Measurements from ENCODE around the gene PHACTR1.
"Not testable (repeated sequence)": the region's sequence is repeated elsewhere in the genome, so short reads cannot be mapped to it uniquely, and the experiment has no call there.

The PHACTR1 gene

DNA sequence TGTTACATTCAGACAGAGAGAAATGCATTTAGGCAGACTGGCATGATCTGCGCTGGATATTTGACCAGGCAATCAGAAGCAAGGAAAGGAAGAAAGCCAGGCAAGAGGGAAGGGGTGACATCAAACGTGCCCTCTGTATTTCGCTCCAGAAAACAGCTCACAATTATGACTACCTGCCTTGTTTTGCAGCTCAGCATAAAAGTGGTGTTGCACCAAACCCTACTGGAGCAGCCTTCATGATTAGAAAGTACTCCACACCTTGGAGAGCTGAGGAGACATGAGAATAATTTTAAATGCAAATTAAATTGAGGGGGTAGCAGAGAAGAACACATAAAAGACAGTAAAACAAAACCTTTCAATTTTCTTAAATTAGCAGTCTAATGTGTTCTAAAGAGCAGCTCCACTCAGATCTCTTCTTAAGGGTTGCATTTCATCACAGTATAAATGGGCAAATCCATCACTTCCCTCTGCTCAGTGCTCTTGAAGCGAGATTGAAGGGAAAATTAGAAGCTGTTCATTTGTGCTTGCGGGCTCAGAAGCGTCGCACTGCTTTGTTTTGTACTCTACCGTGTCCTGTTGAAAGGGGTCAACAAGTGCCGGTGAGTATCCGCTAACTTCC is at the start of gene PHACTR1:
Gene PHACTR1 (plus strand): TSS at position 470 of the 619 bp plus-strand sequence.
- in situ Hi-C loops (cut with MboI; ENCODE audit: low sequenced_read_pairs): no loop called here

DNA sequence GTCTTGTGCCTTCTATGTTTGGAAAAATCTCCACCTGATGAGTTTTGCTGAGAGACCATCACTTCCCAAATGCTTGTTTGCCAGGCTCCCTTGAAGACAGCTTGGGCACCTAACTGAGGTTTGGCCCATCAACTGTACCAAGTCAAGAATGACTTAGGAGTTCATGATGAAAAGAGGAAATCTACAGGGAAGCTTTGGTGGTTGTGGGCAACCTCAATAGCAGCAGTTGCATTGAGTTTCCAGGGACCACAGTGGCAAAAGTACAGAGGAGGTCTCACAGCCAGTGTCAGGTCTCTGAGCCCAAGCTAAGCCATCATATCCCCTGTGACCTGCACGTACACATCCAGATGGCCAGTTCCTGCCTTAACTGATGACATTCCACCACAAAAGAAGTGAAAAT is 49.7 kb upstream of the PHACTR1 start:
- in situ Hi-C loops (cut with MboI; ENCODE audit: low sequenced_read_pairs): no loop called here

DNA sequence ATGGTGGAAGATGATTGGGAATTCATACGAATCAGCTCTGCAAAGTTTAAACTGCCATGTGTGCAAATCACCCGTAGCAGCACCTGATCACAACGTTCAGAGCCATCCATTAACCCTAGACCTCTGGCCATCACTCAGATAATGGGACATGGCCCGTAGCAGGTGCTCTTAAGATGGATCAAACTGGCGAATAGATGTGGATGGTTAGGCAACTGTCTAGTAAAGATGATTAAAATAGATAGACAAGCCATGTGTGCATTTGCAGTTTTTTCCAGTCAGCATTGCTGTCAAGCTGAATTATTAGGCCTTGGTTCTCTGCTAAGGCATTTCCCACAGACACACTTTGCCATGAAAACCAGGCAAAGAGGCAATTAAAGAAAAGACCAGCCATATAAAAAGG is 40.6 kb upstream of the PHACTR1 start:
- in situ Hi-C loops (cut with MboI; ENCODE audit: low sequenced_read_pairs): no loop called here

DNA sequence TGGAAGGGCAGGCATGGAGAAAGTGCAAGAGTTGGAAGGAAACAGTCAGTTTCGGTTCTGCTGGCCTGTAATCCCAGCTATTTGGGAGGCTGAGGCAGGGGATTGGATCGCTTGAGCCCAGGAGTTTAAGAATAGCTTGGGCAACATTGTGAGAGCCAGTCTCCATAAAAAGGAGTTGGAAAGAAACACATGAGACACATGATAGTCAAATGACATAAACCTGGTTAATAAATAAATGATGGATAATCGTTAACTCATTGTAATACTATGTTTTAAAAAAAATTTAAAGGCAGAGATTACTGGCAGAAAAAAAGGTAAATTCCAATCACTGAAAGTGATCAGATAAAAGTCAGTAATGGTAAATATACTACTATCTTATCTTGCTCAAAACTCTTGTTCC is 37.2 kb upstream of the PHACTR1 start:
- in situ Hi-C loops (cut with MboI; ENCODE audit: low sequenced_read_pairs): no loop called here

DNA sequence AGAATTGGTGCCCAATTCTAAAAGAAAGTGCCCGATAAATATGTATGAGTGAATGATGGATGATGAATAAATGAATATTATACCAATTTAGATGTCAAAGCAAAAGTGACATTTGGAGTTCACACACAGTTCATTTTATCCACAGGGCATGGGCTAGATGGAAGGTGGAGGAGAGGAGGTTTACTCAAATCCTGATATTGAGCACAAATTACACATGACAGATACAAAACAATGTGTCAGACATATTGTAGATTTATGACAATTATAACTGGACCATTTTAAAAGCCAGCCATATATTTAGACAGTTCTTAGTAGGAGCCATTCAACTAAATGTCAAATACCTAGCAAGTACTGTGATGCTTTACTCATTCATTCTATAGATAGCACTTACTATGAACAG is 23.4 kb upstream of the PHACTR1 start:
- in situ Hi-C loops (cut with MboI; ENCODE audit: low sequenced_read_pairs): no loop called here

DNA sequence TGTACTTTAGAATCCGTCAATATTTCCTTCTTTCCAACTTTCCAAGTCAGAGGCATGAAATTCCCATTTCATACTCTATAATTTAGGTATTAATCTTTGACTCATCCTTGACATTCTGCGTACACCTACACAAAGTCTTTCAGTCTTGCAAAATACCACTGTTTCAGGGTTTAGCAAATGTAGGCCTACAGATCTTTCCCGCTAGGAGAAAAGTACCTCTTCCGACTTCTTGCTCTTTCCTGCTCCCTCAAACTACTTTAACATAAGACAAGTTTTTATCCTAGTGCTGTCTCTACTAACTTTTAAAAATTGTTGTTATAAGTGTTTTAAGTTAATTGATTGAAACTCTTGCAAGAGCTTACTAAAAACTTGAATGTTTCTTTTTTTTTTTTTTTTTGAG is 18.3 kb upstream of the PHACTR1 start:
- in situ Hi-C loops (cut with MboI; ENCODE audit: low sequenced_read_pairs): no loop called here

DNA sequence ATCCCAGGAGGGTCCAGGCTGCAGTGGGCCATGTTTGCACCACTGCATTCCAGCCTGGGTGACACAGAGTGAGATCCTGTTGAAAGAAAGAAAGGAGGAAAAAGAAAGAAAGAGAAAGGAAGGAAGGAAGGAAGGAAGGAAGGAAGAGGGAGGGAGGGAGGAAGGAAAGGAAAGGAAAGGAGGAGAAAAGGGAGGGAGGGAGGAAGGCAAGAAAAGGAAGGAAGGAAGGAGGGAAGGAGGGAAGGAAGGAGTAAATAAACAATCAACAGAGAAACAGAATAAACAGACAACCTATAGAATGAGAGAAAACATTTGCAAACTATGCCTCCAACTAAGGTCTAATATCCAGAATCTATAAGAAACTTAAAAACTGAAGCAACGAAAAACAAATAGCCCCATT is 11.6 kb upstream of the PHACTR1 start:
- in situ Hi-C loops (cut with MboI; ENCODE audit: low sequenced_read_pairs): no loop called here

DNA sequence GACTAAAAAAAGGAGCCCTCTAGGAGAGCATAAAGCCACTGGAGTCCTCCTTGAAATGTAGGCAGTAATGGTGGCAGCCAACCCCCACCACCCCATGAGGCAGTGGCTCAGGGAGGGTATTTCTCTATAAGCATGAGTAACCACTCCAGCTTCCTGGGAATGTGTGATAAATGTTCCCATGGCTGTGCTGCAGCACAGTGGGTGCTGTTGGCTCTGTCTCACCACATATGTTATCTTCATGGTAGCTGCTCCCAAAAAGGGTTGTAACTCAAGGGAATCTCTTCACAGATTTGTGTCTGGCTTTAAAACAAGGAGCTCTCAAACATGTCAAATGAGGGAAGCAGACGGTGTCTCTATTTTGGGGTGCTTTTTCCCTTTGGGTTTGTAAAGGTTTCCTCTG is 7.5 kb upstream of the PHACTR1 start:
- in situ Hi-C loops (cut with MboI; ENCODE audit: low sequenced_read_pairs): no loop called here

DNA sequence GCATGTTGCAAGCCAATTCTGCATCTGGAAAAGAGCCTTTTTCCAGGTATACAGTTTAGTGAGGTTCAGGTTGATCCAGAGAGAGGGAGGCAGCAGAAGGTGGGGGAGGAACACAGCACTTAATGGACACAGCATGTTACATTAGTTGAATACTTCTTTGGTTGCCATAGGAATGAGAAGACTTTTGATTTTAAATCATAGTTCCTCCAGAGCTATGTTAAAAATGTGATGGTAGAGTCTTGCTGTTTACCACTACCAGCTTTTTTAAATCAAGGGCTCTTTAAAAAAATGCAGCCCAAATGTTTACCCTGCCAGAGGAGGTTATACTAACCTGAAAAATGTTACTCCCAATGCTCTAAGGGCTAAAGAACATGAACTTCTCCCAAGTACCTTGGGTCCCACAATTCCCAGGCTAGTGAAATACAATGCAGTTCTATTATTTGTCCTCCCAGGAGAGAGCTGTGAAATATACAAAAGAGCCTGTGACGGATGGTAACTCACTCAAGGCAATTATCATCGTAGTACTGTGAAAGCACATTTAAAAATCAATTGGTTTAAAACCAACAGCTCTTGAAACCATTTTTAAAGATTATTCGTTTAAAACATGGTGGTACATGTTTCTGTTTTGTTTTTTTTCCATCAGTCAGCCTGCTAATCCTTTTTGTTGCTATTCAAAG is 6.9 kb upstream of the PHACTR1 start:
- in situ Hi-C loops (cut with MboI; ENCODE audit: low sequenced_read_pairs): no loop called here

DNA sequence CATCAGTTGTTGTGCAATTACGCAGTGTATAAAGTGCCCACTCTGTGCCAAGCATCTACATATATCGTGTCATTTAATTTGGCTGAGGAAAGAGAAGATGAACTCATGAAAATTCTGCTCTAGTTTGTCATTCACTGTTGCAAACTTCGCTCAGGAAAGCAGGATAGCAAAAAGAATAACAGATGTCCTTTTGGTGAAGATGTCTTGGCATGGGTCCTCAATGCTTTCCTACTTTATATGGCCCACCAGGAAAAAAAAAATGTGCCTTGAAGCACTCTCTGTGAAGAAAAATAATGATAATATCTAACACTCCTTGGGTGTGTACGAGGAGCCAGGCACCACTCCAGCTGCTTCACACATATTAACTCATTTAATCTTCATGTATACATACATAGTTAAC is 5.6 kb upstream of the PHACTR1 start:
- in situ Hi-C loops (cut with MboI; ENCODE audit: low sequenced_read_pairs): no loop called here

DNA sequence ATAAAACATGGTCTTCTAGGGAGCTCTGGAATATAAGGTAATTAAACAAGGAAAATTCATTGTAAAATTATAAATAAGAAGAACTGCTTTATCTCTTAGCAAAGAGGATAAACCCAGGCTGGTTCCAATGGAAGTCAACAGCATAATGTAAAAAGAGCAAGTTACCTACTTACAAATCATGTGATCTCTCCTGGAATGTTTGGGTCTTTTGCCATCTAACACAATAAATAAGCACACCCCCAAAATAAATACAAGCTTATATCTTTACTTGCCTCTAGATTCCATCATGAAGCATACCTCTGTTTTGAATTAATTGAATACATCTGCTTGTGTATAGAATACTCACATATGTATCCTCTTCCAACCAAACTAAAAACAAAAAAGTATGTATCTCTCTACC is 2.5 kb upstream of the PHACTR1 start:
- in situ Hi-C loops (cut with MboI; ENCODE audit: low sequenced_read_pairs): no loop called here

DNA sequence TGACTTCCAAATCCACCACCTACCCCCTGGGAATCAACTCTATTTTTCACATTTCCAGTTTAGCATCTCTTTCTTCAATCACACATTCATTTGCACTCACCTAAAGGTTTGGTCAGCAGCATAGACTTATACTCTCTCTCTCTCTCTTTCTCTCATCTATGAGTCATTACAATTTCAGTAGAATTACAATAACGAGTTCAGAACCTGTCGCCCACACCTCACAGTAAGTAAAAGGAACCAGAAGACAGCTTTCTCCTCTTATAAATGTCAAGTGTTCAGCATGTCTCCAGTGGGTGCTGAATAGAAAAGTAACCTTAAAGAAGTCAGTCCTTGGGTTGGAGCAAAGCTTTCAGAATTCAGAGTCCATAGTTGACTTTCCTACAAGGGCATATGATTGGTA is 1.1 kb upstream of the PHACTR1 start:
- in situ Hi-C loops (cut with MboI; ENCODE audit: low sequenced_read_pairs): no loop called here

DNA sequence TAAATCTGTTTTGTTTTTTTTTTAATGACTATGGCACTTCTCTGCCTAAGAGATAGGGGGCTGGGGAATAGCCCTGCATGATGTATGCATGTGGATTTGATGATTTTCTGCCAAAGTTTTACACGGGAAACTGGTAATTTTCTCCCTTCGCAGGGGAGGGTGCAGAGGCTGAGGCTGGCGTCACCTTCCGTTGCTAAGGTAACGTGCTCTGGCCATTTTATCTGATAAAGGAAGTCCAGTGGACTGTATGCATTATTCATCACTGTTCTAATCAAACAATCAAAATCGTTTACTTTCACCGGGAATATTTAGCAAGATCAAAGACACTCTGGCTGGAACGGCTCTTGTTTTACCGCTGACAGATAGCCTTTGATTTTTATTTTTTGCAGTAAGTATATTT is 789 bp downstream of the PHACTR1 start:
- in situ Hi-C loops (cut with MboI; ENCODE audit: low sequenced_read_pairs): no loop called here

DNA sequence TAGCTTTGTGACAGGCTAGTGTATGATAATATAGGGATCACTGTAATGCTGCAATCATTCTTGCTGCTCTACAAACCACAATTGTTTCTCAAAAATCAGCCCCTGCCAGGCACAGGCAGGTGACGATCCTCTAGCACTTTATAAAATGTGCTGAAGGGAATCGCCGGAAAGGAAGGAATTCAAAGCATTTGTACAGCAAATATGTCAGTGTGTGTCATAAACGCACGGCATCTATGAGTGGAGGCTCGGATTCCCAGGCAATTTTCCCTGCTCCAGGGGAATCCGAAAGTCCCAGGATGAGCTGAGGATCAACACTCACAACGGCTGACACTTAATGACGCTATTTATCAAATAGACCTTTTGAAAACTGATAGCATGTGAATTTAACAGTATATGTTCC is 1.4 kb downstream of the PHACTR1 start:
- in situ Hi-C loops (cut with MboI; ENCODE audit: low sequenced_read_pairs): no loop called here

DNA sequence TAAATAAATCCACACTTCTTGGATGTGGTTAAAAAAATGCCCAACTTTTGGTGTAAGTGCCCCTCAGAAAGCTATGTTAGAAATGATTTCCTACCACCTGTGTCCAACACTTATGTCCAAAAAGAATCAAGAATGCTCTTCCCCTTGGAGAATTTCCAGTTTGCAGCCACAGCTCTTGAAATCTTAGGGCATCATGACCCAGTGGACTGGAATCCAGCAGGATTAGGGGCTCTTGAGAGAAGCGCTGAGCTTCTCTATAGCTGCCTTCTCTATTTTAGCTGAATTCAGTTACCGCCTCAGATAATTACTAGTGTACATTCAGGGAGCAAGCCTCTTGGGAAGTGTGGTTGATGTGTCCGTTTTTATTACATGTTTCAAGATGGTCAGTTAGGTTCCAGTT is 2.5 kb downstream of the PHACTR1 start:
- in situ Hi-C loops (cut with MboI; ENCODE audit: low sequenced_read_pairs): no loop called here

DNA sequence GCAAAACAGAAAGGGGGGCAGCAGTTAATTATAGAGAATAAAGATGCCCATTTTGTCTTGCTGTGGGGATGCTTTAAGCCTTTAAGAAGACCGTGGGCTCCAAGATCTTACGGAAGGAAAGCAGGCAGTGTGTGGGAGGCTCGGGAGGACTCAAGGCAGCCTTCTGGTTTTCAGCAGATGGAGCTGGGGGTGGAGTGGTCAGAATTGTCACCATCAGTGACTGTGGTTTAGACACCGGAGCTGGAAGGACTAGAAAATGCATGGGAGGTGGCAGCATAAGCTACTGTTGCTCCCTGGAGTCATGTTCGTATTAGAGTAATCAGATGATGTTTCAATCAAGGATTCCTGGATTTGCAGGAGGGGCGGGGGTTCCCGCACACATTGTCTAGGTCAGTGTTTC is 3.7 kb downstream of the PHACTR1 start:
- in situ Hi-C loops (cut with MboI; ENCODE audit: low sequenced_read_pairs): no loop called here

DNA sequence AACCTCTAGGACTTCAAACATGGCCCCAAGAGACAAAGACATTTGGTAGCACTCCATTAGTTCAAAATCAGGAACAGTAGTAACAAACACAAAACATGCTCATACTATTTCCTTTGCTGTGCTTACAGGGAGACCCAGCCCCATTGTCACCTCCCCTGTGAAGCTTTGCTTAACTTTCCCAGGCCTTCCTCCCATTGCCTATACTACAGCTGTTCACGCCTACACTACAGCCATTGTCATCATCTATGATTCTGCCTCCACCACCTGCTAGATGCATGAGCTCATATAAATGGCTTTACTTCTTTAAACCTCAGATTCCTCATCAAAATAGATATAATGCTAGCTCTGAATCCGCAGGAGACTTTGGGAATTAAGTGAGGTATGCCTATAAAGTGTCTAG is 8.7 kb downstream of the PHACTR1 start:
- in situ Hi-C loops (cut with MboI; ENCODE audit: low sequenced_read_pairs): no loop called here

DNA sequence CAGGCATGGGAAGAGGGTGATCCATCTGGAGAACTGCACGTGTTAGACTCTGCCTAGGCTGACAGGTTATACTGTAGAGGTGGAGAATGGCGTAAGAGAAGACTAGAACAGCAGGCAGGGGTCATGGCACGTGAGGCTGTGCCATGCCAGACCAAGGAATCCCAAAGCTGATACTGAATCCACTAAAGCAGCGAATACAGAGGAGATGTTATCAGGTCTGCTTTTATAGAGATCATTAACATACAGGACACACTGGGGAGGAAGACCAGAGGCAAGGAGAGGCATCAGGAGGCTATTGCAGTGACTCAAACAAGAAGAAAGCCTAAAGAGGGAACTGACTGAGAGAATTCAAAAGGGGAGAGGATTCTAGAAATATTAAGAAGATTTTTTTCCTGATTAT is 12.9 kb downstream of the PHACTR1 start:
- in situ Hi-C loops (cut with MboI; ENCODE audit: low sequenced_read_pairs): no loop called here

DNA sequence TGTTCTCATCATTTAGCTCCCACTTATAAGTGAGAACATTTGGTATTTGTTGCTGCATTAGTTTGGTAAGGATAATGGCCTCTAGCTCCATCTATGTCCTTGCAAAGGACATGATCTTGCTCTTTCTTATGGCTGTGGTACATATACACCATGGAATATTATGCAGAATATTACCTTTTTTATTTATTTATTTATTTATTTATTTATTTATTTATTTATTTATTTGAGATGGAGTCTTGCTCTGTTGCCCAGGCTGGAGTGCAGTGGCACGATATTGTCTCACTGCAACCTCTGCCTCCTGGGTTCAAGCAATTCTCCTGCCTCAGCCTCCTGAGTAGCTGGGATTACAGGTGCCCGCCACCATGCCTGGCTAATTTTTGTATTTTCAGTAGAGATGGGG is 14.2 kb downstream of the PHACTR1 start:
- in situ Hi-C loops (cut with MboI; ENCODE audit: low sequenced_read_pairs): not testable (repeated sequence)

DNA sequence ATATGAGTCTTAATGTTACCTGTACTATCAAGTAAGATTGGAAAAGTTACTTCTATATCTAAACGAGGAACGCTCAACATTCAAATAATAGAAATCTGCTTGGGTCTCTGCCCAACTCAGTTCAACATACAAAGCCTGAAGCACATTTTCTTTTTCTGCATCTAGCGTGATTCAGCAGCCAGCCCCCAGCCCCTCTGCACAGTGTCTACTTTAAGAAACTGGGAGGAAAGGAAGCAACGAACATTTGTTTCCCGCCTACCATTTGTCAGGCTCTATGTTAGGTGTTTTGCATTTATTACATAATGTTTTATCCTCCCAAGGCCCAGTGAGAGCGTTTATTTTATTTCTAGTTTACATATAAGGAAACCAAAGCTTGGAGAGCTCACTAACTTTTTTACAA is 17.3 kb downstream of the PHACTR1 start:
- in situ Hi-C loops (cut with MboI; ENCODE audit: low sequenced_read_pairs): no loop called here

DNA sequence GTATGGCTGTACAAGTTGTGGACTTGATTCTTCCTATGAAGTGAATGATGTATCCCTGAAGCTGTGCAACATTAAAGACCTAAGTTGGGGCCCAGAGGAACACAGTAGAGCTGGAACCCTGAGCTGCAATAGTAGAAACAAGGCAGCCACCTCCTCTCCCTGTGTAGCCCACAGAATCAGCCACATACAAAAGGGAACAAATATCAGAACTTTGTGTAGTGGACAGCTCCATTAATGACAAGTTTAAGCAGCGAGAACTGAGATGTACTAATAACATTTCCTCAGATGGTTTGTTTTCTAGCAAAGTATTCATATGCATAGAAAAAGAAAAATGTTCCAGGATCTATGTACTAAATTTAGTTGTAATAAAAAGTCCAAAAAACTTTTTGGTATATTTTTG is 19.2 kb downstream of the PHACTR1 start:
- in situ Hi-C loops (cut with MboI; ENCODE audit: low sequenced_read_pairs): no loop called here

DNA sequence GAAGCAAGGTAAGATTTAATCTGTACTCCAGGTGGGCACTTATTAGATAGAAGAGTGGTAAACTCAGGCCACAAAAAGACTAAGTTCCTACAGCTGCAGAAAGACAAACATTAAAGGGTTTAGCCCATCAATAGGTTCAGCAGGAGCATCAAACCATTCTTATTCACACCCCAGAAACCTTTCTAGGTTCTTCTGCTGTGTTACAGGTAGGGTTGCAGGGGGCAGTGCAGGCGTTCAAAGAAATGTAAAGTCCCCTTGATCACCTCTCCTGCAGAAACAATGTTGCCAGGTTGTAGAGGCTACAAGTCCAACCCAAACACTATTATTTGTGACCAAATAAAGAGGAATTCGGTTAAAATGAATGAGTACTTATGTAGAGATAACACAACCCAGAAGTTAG is 31.8 kb downstream of the PHACTR1 start:
- in situ Hi-C loops (cut with MboI; ENCODE audit: low sequenced_read_pairs): no loop called here
